H9 (cell line): ENCODE results near the gene COA1. TPM values are rescaled to one million over a fixed set of nuclear protein-coding genes. Genes with fewer than 3 reads are reported as not detected.

Experiments
- DNase-seq: peaks from one replicate; pipeline ENCODE4 v3.0.0-alpha.2; 2017
- H2AFZ ChIP-seq: one replicate; pipeline ENCODE4 v1.6.1; 2013; ENCODE audit warnings: mild to moderate bottlenecking, low read length, control low read depth, moderate library complexity
- H2AK5ac ChIP-seq: 2 replicates; pipeline ENCODE4 v1.6.1; 2013; ENCODE audit warnings: low read length, control low read depth, mixed read lengths; ENCODE audit not compliant: insufficient read length
- H2BK120ac ChIP-seq: one replicate; pipeline ENCODE4 v1.6.1; 2013; ENCODE audit warnings: low read depth, mild to moderate bottlenecking, low read length, control low read depth, inconsistent platforms; ENCODE audit not compliant: poor library complexity, severe bottlenecking
- H2BK12ac ChIP-seq: 2 replicates; pipeline ENCODE4 v1.6.1; 2013; ENCODE audit warnings: low read length, control low read depth, mixed read lengths, low read depth; ENCODE audit not compliant: insufficient read length
- H2BK15ac ChIP-seq: 2 replicates; pipeline ENCODE4 v1.6.1; 2013; ENCODE audit warnings: low read depth, low read length, control low read depth
- H2BK20ac ChIP-seq: one replicate; pipeline ENCODE4 v1.6.1; 2013; ENCODE audit warnings: low read depth, mild to moderate bottlenecking, low read length, control low read depth, inconsistent platforms; ENCODE audit not compliant: poor library complexity, severe bottlenecking
- H2BK5ac ChIP-seq: 2 replicates; pipeline ENCODE4 v1.6.1; 2013; ENCODE audit warnings: low read length, control low read depth, mixed read lengths; ENCODE audit not compliant: insufficient read length
- H3K14ac ChIP-seq: 2 replicates; pipeline ENCODE4 v1.6.1; 2013; ENCODE audit warnings: low read length, control low read depth; ENCODE audit not compliant: insufficient read depth
- H3K18ac ChIP-seq: 2 replicates; pipeline ENCODE4 v1.6.1; 2013; ENCODE audit warnings: low read depth, mild to moderate bottlenecking, mixed read lengths, low read length, control low read depth; ENCODE audit not compliant: insufficient read length
- H3K23ac ChIP-seq: 2 replicates; pipeline ENCODE4 v1.6.1; 2013; ENCODE audit warnings: low read length, control low read depth, mixed read lengths, low read depth; ENCODE audit not compliant: insufficient read length
- H3K23me2 ChIP-seq: 2 replicates; pipeline ENCODE4 v1.6.1; 2013; ENCODE audit warnings: low read depth, mild to moderate bottlenecking, mixed read lengths, low read length, control low read depth; ENCODE audit not compliant: insufficient read length, poor library complexity, severe bottlenecking
- H3K27ac ChIP-seq: 2 replicates; pipeline ENCODE4 v1.5.1; 2013; ENCODE audit warnings: low read length, control low read depth, mixed read lengths, low read depth; ENCODE audit not compliant: insufficient read length
- H3K27me3 ChIP-seq: 2 replicates; pipeline ENCODE4 v1.6.1; 2013; ENCODE audit warnings: low read length, control low read depth, inconsistent platforms; ENCODE audit not compliant: insufficient read depth
- H3K4ac ChIP-seq: 2 replicates; pipeline ENCODE4 v1.6.1; 2013; ENCODE audit warnings: low read depth, mild to moderate bottlenecking, control low read depth, inconsistent platforms, low read length, moderate library complexity
- H3K4me1 ChIP-seq: 2 replicates; pipeline ENCODE4 v1.6.1; 2013; ENCODE audit warnings: low read length, control low read depth, inconsistent platforms; ENCODE audit not compliant: insufficient read depth
- H3K4me2 ChIP-seq: 2 replicates; pipeline ENCODE4 v1.6.1; 2013; ENCODE audit warnings: low read length, control low read depth, mixed read lengths; ENCODE audit not compliant: insufficient read length, insufficient read depth
- H3K56ac ChIP-seq: 2 replicates; pipeline ENCODE4 v1.6.1; 2013; ENCODE audit warnings: low read depth, mild to moderate bottlenecking, mixed read lengths, low read length, control low read depth; ENCODE audit not compliant: insufficient read length
- H3K79me1 ChIP-seq: 2 replicates; pipeline ENCODE4 v1.6.1; 2013; ENCODE audit warnings: low read depth, mild to moderate bottlenecking, moderate library complexity, low read length, control low read depth, inconsistent platforms; ENCODE audit not compliant: insufficient read depth, poor library complexity, severe bottlenecking
- H3K79me2 ChIP-seq: 2 replicates; pipeline ENCODE4 v1.6.1; 2013; ENCODE audit warnings: low read length, control low read depth, inconsistent platforms; ENCODE audit not compliant: insufficient read depth
- H3K9ac ChIP-seq: 2 replicates; pipeline ENCODE4 v1.6.1; 2013; ENCODE audit warnings: low read length, control low read depth, mixed read lengths; ENCODE audit not compliant: insufficient read length; ENCODE audit errors: extremely low read depth
- H3K9me3 ChIP-seq: one replicate; pipeline ENCODE4 v1.6.1; 2013; ENCODE audit warnings: low read depth, low read length, inconsistent platforms; ENCODE audit not compliant: control insufficient read depth
- H3T11ph ChIP-seq: one replicate; pipeline ENCODE4 v1.6.1; 2013; ENCODE audit warnings: mild to moderate bottlenecking, low read length, control low read depth, inconsistent platforms
- H4K20me1 ChIP-seq: one replicate; pipeline ENCODE4 v1.6.1; 2013; ENCODE audit not compliant: control insufficient read depth, insufficient read length, insufficient read depth
- H4K5ac ChIP-seq: 2 replicates; pipeline ENCODE4 v1.6.1; 2013; ENCODE audit warnings: low read depth, mild to moderate bottlenecking, mixed read lengths, low read length, control low read depth; ENCODE audit not compliant: insufficient read length
- H4K8ac ChIP-seq: replicated peaks from 2 replicates; pipeline ENCODE4 v1.6.1; 2013; ENCODE audit warnings: low read length, control low read depth, mixed read lengths, low read depth; ENCODE audit not compliant: insufficient read length
- H4K91ac ChIP-seq: 2 replicates; pipeline ENCODE4 v1.6.1; 2013; ENCODE audit warnings: low read depth, mild to moderate bottlenecking, moderate library complexity, mixed read lengths, low read length, control low read depth; ENCODE audit not compliant: insufficient read length
- H3K27ac Mint-ChIP-seq, 3 experiments: 2 replicates in 2 of 3; 3 replicates in 1 of 3; pipeline ENCODE4 v1.8.0; 2020 to 2021; ENCODE audit warnings: mixed read lengths in 3 of 3, mild to moderate bottlenecking in 1 of 3, moderate library complexity in 1 of 3
- H3K27me3 Mint-ChIP-seq: 2 replicates; pipeline ENCODE4 v1.8.0; 2021; ENCODE audit warnings: low read depth, mild to moderate bottlenecking, moderate library complexity, mixed read lengths
- H3K36me3 Mint-ChIP-seq, 3 experiments: 2 replicates in 2 of 3; 3 replicates in 1 of 3; pipeline ENCODE4 v1.8.0; 2020 to 2021; ENCODE audit warnings: low read depth in 3 of 3, mixed read lengths in 3 of 3; ENCODE audit not compliant: insufficient read depth in 1 of 3
- H3K4me1 Mint-ChIP-seq, 2 experiments: 2 replicates each; pipeline ENCODE4 v1.8.0; 2020; ENCODE audit warnings: mixed read lengths in 2 of 2
- H3K4me3 Mint-ChIP-seq, 2 experiments: 2 replicates in 1 of 2; 3 replicates in 1 of 2; pipeline ENCODE4 v1.8.0; 2020 to 2021; ENCODE audit warnings: mild to moderate bottlenecking in 2 of 2, mixed read lengths in 2 of 2, moderate library complexity in 1 of 2
- H3K9me3 Mint-ChIP-seq, 2 experiments: 2 replicates in 1 of 2; 3 replicates in 1 of 2; pipeline ENCODE4 v1.8.0; 2020; ENCODE audit warnings: mild to moderate bottlenecking in 2 of 2, mixed read lengths in 2 of 2, moderate library complexity in 1 of 2
- WGBS: extraction: QIAGEN DNeasy Blood & Tissue Kit; methylation state at CpG from one replicate; pipeline ENCODE4 v1.1.7; 2013; ENCODE audit warnings: missing lambda C conversion rate, low lambda C conversion rate, mixed read lengths; ENCODE audit not compliant: insufficient read length; ENCODE audit errors: extremely low coverage; 5-methylcytosine and 5-hydroxymethylcytosine counted together
- total RNA-seq: library from RNA; stranded (reverse); gene quantifications from 2 replicates; pipeline ENCODE4 v1.2.1, GENCODE V29; 2021
- TF ChIP-seq, protein P1 (sequence below): fragments of 200-600 bp; sonication (generic); conservative IDR thresholded peaks from 3 replicates; pipeline ENCODE4 v1.8.0; 2021; ENCODE audit warnings: antibody characterized with exemption, mild to moderate bottlenecking

The COA1 gene
- total RNA-seq, 1 experiment from 2014 or later, result 138 TPM

GRCh38 chr7:43647339-43647672 is 82.0 kb downstream of the COA1 start:
- no peak overlapping the region for H3K4ac ChIP-seq
- WGBS, result no CpG with 5 or more reads among the region's 7 CpGs
- no peak overlapping the region for H2BK120ac ChIP-seq
- no peak overlapping the region for H2AFZ ChIP-seq
- no peaks in the 10 kb centered on the region for H4K20me1 ChIP-seq
- no peaks in the 10 kb centered on the region for H3K79me1 ChIP-seq
- Mint-ChIP-seq H3K36me3 (peaks cover 28 to 56% (median 56%) of the 10 kb centered on the region in 3 experiments; a peak in 6 of 7 replicates), H3K27me3 (no peaks in the 10 kb centered on the region), H3K4me1 (peaks cover 40 to 49% of the 10 kb centered on the region in 2 experiments), H3K27ac (peak overlapping the region; percentile 73 to 98 (median 97); a peak in 6 of 7 replicates), H3K4me3 (peak overlapping the region in 1 of 2 experiments; percentile 1; a peak in 1 of 5 replicates), H3K9me3 (no peaks in the 10 kb centered on the region)
- no peak overlapping the region for H3T11ph ChIP-seq
- TF ChIP-seq, protein P1, sequence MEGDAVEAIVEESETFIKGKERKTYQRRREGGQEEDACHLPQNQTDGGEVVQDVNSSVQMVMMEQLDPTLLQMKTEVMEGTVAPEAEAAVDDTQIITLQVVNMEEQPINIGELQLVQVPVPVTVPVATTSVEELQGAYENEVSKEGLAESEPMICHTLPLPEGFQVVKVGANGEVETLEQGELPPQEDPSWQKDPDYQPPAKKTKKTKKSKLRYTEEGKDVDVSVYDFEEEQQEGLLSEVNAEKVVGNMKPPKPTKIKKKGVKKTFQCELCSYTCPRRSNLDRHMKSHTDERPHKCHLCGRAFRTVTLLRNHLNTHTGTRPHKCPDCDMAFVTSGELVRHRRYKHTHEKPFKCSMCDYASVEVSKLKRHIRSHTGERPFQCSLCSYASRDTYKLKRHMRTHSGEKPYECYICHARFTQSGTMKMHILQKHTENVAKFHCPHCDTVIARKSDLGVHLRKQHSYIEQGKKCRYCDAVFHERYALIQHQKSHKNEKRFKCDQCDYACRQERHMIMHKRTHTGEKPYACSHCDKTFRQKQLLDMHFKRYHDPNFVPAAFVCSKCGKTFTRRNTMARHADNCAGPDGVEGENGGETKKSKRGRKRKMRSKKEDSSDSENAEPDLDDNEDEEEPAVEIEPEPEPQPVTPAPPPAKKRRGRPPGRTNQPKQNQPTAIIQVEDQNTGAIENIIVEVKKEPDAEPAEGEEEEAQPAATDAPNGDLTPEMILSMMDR, result no peak
- no peak overlapping the region for H2BK20ac ChIP-seq
- no peak overlapping the region for H3K9ac ChIP-seq
- peak overlapping the region; percentile 6 for H3K18ac ChIP-seq
- peaks cover 2% of the 10 kb centered on the region; the same call in 1 of the 2 replicates for H3K79me2 ChIP-seq
- H3K14ac ChIP-seq, result no peak overlapping the region
- H4K91ac ChIP-seq, result no peak overlapping the region
- H3K56ac ChIP-seq, result no peak overlapping the region
- H3K4me2 ChIP-seq, result no peak overlapping the region
- H4K5ac ChIP-seq, result no peak overlapping the region
- no peak overlapping the region for H2BK15ac ChIP-seq
- DNase-seq, result peak; percentile 81
- peaks cover 17% of the 10 kb centered on the region; the same call in 1 of the 2 replicates for H3K4me1 ChIP-seq
- H4K8ac ChIP-seq, result no peak overlapping the region
- no peaks in the 10 kb centered on the region for H3K9me3 ChIP-seq
- no peak overlapping the region for H2BK12ac ChIP-seq
- H2BK5ac ChIP-seq, result no peak overlapping the region
- no peak overlapping the region for H3K23ac ChIP-seq
- no peaks in the 10 kb centered on the region for H3K23me2 ChIP-seq
- H3K27ac ChIP-seq, result peak overlapping the region; percentile 89
- H2AK5ac ChIP-seq, result no peak overlapping the region
- no peaks in the 10 kb centered on the region for H3K27me3 ChIP-seq
